ENCODE results near the gene DCK. TPM values are rescaled to one million over a fixed set of nuclear protein-coding genes. Genes with fewer than 3 reads are reported as not detected.

Gene DCK
- total RNA-seq, 1 experiment from 2014 or later, result 8.0 TPM

- DNase-seq (ENCODE audit: unreplicated experiment), result no peak
- intact Hi-C loops (cut with micrococcal nuclease), result loop anchor here (5.0 kb wide), 1 partner anchor 169 kb away; the partner anchor contains the start of gene GRSF1
- Mint-ChIP-seq H3K27ac (ENCODE audit: low read depth, unreplicated experiment) (peak overlapping the region; percentile 51), H3K36me3 (ENCODE audit: insufficient read depth, unreplicated experiment) (peaks cover 5% of the 10 kb centered on the region), H3K4me1 (ENCODE audit: insufficient read depth, unreplicated experiment) (peaks cover 12% of the 10 kb centered on the region), H3K9me3 (ENCODE audit: unreplicated experiment) (peaks cover 6% of the 10 kb centered on the region), H3K4me3 (ENCODE audit: unreplicated experiment) (no peak overlapping the region), H3K27me3 (ENCODE audit: insufficient read depth, unreplicated experiment) (no peaks in the 10 kb centered on the region)
- TF ChIP-seq CTCF (IDR thresholded peaks at IDR 0.05; ENCODE audit: unreplicated experiment), result no peak
- POLR2A ChIA-PET, result no interaction called here
- CTCF ChIA-PET, result interaction anchor here (2.8 kb wide), 1 partner anchor 354 kb away, joined by 16 read pairs; no protein-coding TSS in a partner anchor
- BruUV-seq (replicated peaks), result no TSS peak
These were observed 12.9 kb downstream of the DCK start for GRCh38 chr4:71006203-71006907.

- no peak for DNase-seq (ENCODE audit: unreplicated experiment)
- no TSS peak for BruUV-seq (replicated peaks)
- Mint-ChIP-seq H3K27ac (ENCODE audit: low read depth, unreplicated experiment) (no peak overlapping the region), H3K27me3 (ENCODE audit: insufficient read depth, unreplicated experiment) (no peaks in the 10 kb centered on the region), H3K4me3 (ENCODE audit: unreplicated experiment) (no peak overlapping the region), H3K36me3 (ENCODE audit: insufficient read depth, unreplicated experiment) (no peaks in the 10 kb centered on the region), H3K4me1 (ENCODE audit: insufficient read depth, unreplicated experiment) (peaks cover 12% of the 10 kb centered on the region), H3K9me3 (ENCODE audit: unreplicated experiment) (no peaks in the 10 kb centered on the region)
- TF ChIP-seq CTCF (IDR thresholded peaks at IDR 0.05; ENCODE audit: unreplicated experiment), result no peak
- ChIA-PET CTCF (interaction anchor here (0.6 to 2.8 kb wide), 6 partner anchors 9 to 412 kb away, joined by 3 to 16 read pairs (median 8); partner anchors contain the start of gene MOB1B), POLR2A (interaction anchor here (0.7 kb wide), 1 partner anchor 17 kb away, joined by 4 read pairs; no protein-coding TSS in a partner anchor)
- intact Hi-C loops (cut with micrococcal nuclease), result loop anchor here (5.0 kb wide), 1 partner anchor 171 kb away; the partner anchor contains the start of gene GRSF1
These were observed 14.7 kb downstream of the DCK start for GRCh38 chr4:71008196-71008595.

GRCh38 chr4:71009086-71009485, 15.6 kb downstream of the DCK start:
- peaks cover 12% of the 10 kb centered on the region for H3K4me1 Mint-ChIP-seq (ENCODE audit: insufficient read depth, unreplicated experiment)
- no peak overlapping the region for H3K4me3 Mint-ChIP-seq (ENCODE audit: unreplicated experiment)
- intact Hi-C loops (cut with micrococcal nuclease), result loop anchor here (5.0 kb wide), 1 partner anchor 172 kb away; the partner anchor contains the start of gene GRSF1
- H3K36me3 Mint-ChIP-seq (ENCODE audit: insufficient read depth, unreplicated experiment), result no peaks in the 10 kb centered on the region
- TF ChIP-seq CTCF (IDR thresholded peaks at IDR 0.05; ENCODE audit: unreplicated experiment), result no peak
- no peaks in the 10 kb centered on the region for H3K27me3 Mint-ChIP-seq (ENCODE audit: insufficient read depth, unreplicated experiment)
- H3K9me3 Mint-ChIP-seq (ENCODE audit: unreplicated experiment), result no peaks in the 10 kb centered on the region
- no TSS peak for BruUV-seq (replicated peaks)
- CTCF ChIA-PET, result interaction anchor here (0.5 to 2.8 kb wide), 10 partner anchors 10 to 697 kb away, joined by 3 to 16 read pairs (median 4); partner anchors contain the start of gene MOB1B
- H3K27ac Mint-ChIP-seq (ENCODE audit: low read depth, unreplicated experiment), result no peak overlapping the region
- POLR2A ChIA-PET, result no interaction called here
- no peak for DNase-seq (ENCODE audit: unreplicated experiment)

GRCh38 chr4:71009890-71010588, 16.6 kb downstream of the DCK start:
- TF ChIP-seq CTCF (IDR thresholded peaks at IDR 0.05; ENCODE audit: unreplicated experiment), result peak; percentile 35
- peak; percentile 46 for DNase-seq (ENCODE audit: unreplicated experiment)
- ChIA-PET POLR2A (interaction anchor here (0.9 to 1.3 kb wide), 4 partner anchors 14 to 275 kb away, joined by 3 to 8 read pairs (median 5); partner anchors contain the start of genes DCK and GRSF1), CTCF (interaction anchor here (0.6 to 3.0 kb wide), 29 partner anchors 10 to 1130 kb away, joined by 3 to 21 read pairs (median 4); partner anchors contain the start of gene MOB1B)
- no peaks in the 10 kb centered on the region for H3K27me3 Mint-ChIP-seq (ENCODE audit: insufficient read depth, unreplicated experiment)
- no TSS peak for BruUV-seq (replicated peaks)
- H3K4me1 Mint-ChIP-seq (ENCODE audit: insufficient read depth, unreplicated experiment), result peaks cover 12% of the 10 kb centered on the region
- H3K4me3 Mint-ChIP-seq (ENCODE audit: unreplicated experiment), result no peak overlapping the region
- intact Hi-C loops (cut with micrococcal nuclease), result loop anchor here (1.0 to 5.0 kb wide), 3 partner anchors 173 to 409 kb away; partner anchors contain the start of gene GRSF1
- H3K9me3 Mint-ChIP-seq (ENCODE audit: unreplicated experiment), result no peaks in the 10 kb centered on the region
- H3K27ac Mint-ChIP-seq (ENCODE audit: low read depth, unreplicated experiment), result no peak overlapping the region
- no peaks in the 10 kb centered on the region for H3K36me3 Mint-ChIP-seq (ENCODE audit: insufficient read depth, unreplicated experiment)

Measured in MCF 10A (cell line).